ENCODE data around the gene PHIP.

- TF ChIP-seq CTCF (IDR thresholded peaks at IDR 0.05): no peak
- no peak for TF ChIP-seq POLR2A (IDR thresholded peaks at IDR 0.05)
Observed at GRCh38 chr6:79030023-79030422, 48.0 kb downstream of the PHIP start.
